GM19452 (cell line): ENCODE data around the gene MTMR4.
A peak's percentile ranks its signal among the peaks of the same experiment; 100 is the strongest.
"Not testable (repeated sequence)": the region's sequence is repeated elsewhere in the genome, so short reads cannot be mapped to it uniquely, and the experiment has no call there.

Experiments used
- ATAC-seq: cut with Tn5 transposase; IDR thresholded peaks from one replicate; pipeline ENCODE4 v1.9.1; 2021; ENCODE audit not compliant: unreplicated experiment

Gene MTMR4

GRCh38 chr17:58513965-58514769 is at the start of gene MTMR4:
MTMR4 (minus strand) TSS chr17:58514638; CDS start chr17:58514407, 231 bp downstream.
- no peak for ATAC-seq

- ATAC-seq = no peak
Observed at GRCh38 chr17:58560511-58560910, 46.1 kb upstream of the MTMR4 start.

GRCh38 chr17:58557981-58558380 is 43.5 kb upstream of the MTMR4 start:
- ATAC-seq = no peak

GRCh38 chr17:58556833-58557250 is 42.4 kb upstream of the MTMR4 start:
- ATAC-seq = no peak

- not testable (repeated sequence) for ATAC-seq
Observed at GRCh38 chr17:58555109-58555508, 40.7 kb upstream of the MTMR4 start.

GRCh38 chr17:58541249-58541648 is 26.8 kb upstream of the MTMR4 start:
- ATAC-seq = no peak

GRCh38 chr17:58539698-58540097 is 25.3 kb upstream of the MTMR4 start:
- no peak for ATAC-seq

- ATAC-seq = no peak
Observed at GRCh38 chr17:58538811-58539409, 24.5 kb upstream of the MTMR4 start.

- ATAC-seq = no peak
Observed at GRCh38 chr17:58537266-58537665, 22.8 kb upstream of the MTMR4 start.

GRCh38 chr17:58536542-58536941 is 22.1 kb upstream of the MTMR4 start:
- no peak for ATAC-seq

- ATAC-seq = no peak
Observed at GRCh38 chr17:58535431-58535830, 21.0 kb upstream of the MTMR4 start.

GRCh38 chr17:58534901-58535421 is 20.5 kb upstream of the MTMR4 start:
- ATAC-seq = no peak

GRCh38 chr17:58534331-58534730 is 19.9 kb upstream of the MTMR4 start:
- no peak for ATAC-seq

- ATAC-seq = no peak
Observed at GRCh38 chr17:58533616-58534188, 19.3 kb upstream of the MTMR4 start.

GRCh38 chr17:58532555-58532951 is 18.1 kb upstream of the MTMR4 start:
- no peak for ATAC-seq

GRCh38 chr17:58531661-58532554 is 17.5 kb upstream of the MTMR4 start:
- ATAC-seq = peak; percentile 72

GRCh38 chr17:58531122-58531521 is 16.7 kb upstream of the MTMR4 start:
- ATAC-seq = no peak

- no peak for ATAC-seq
Observed at GRCh38 chr17:58530655-58531054, 16.2 kb upstream of the MTMR4 start.

- no peak for ATAC-seq
Observed at GRCh38 chr17:58529275-58529674, 14.8 kb upstream of the MTMR4 start.

GRCh38 chr17:58528443-58528842 is 14.0 kb upstream of the MTMR4 start:
- ATAC-seq = no peak

- no peak for ATAC-seq
Observed at GRCh38 chr17:58527949-58528348, 13.5 kb upstream of the MTMR4 start.
